ENCODE data around the gene ZNF439.
"Not testable (repeated sequence)": the region's sequence is repeated elsewhere in the genome, so short reads cannot be mapped to it uniquely, and the experiment has no call there.

ZNF439 gene

DNA sequence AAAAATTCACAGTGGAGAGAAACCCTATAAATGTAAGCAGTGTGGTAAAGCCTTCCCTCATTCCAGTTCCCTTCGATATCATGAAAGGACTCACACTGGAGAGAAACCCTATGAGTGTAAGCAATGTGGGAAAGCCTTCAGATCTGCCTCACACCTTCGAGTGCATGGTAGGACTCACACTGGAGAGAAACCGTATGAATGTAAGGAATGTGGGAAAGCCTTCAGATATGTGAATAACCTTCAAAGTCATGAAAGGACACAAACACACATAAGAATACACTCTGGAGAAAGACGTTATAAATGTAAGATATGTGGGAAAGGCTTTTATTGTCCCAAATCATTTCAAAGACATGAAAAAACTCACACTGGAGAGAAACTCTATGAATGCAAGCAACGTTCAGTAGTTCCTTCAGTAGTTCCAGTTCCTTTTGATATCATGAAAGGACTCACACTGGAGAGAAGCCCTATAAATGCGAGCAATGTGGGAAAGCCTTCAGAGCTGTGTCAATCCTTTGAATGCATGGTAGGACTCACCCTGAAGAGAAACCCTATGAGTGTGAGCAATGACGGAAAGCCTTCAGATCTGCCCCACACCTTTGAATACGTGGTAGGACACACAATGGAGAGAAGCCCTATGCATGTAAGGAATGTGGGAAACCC is 16.1 kb upstream of the ZNF439 start:
- DNase-seq (ENCODE audit: insufficient read length, low spot score) = no peak
- TF ChIP-seq SPI1 (IDR thresholded peaks at IDR 0.05; ENCODE audit: low read depth, low read length) = no peak
- no peak for TF ChIP-seq POLR2AphosphoS5 (IDR thresholded peaks at IDR 0.05; ENCODE audit: low read depth, low read length)
- no peak for TF ChIP-seq PAX5 (IDR thresholded peaks at IDR 0.05; ENCODE audit: insufficient read depth, low read length, severe bottlenecking)
- TF ChIP-seq TAF1 (IDR thresholded peaks at IDR 0.05; ENCODE audit: low read depth, low read length) = no peak
- no peak for FAIRE-seq

DNA sequence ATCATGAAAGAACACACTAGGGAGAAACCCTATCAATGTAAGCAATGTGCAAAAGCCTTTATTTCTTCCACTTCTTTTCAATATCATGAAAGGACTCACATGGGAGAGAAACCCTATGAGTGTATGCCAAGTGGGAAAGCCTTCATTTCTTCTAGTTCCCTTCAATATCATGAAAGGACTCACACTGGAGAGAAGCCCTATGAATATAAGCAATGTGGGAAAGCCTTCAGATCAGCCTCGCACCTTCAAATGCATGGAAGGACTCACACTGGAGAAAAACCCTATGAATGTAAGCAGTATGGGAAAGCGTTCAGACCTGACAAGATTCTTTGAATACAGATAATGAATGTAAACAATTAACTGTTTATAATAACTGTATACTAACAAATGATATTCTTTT is 15.0 kb upstream of the ZNF439 start:
- DNase-seq (ENCODE audit: insufficient read length, low spot score) (no peak), FAIRE-seq (no peak)
- TF ChIP-seq POLR2AphosphoS5 (IDR thresholded peaks at IDR 0.05; ENCODE audit: low read depth, low read length) (no peak), SPI1 (IDR thresholded peaks at IDR 0.05; ENCODE audit: low read depth, low read length) (no peak), PAX5 (IDR thresholded peaks at IDR 0.05; ENCODE audit: insufficient read depth, low read length, severe bottlenecking) (no peak), POU2F2 (IDR thresholded peaks at IDR 0.05; ENCODE audit: low read depth, low read length) (no peak), TAF1 (IDR thresholded peaks at IDR 0.05; ENCODE audit: low read depth, low read length) (no peak), POLR2A (IDR thresholded peaks at IDR 0.05; ENCODE audit: low read depth, low read length) (no peak)

DNA sequence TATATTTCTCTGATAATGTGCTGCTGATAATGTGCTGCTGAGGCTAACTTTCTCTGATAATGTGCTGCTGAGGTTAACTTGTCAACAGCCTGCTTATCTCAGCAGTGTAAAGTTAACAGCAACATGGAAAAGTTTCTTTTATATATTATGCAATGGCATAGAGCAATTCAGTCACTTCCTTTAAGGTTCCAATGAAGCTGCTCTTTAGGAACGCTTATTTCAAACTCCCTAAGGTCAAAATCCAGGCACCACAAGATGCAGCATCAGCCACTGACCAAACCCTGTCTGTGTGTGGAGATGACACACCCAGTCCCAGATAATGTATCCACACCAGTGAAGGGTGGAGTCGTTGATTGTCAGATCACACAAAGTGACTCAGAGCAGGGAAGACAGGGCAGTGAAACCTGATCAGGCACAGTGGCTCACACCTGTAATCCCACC is 12.9 kb upstream of the ZNF439 start:
- DNase-seq (ENCODE audit: insufficient read length, low spot score) = not testable (repeated sequence)

DNA sequence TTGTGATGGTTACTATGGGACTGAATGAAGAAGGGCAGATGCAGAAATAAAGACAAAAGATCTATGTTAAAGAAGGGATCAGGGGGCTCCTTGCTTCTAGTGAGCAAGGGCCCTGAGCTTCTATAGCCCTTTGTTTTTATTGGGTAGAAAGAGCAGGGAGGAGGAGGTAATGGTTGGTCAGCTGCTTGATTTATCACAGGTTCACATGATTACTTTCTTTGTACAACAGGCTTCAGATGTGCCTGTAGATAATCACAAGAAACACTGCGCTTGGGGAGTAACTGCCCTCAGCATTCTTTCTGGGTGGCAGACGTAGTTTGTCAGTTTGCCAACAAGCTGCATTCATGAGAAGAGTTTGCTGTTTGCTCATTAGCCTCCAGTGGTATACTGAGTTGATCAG is 4.8 kb upstream of the ZNF439 start:
- no peak for DNase-seq (ENCODE audit: insufficient read length, low spot score)
- no peak for FAIRE-seq
- TF ChIP-seq TAF1 (IDR thresholded peaks at IDR 0.05; ENCODE audit: low read depth, low read length) = no peak
- TF ChIP-seq SPI1 (IDR thresholded peaks at IDR 0.05; ENCODE audit: low read depth, low read length) = no peak
- TF ChIP-seq POLR2AphosphoS5 (IDR thresholded peaks at IDR 0.05; ENCODE audit: low read depth, low read length) = no peak

More for the DNA sequence above, 12.9 kb upstream of the ZNF439 start:
- not testable (repeated sequence) for FAIRE-seq

DNA sequence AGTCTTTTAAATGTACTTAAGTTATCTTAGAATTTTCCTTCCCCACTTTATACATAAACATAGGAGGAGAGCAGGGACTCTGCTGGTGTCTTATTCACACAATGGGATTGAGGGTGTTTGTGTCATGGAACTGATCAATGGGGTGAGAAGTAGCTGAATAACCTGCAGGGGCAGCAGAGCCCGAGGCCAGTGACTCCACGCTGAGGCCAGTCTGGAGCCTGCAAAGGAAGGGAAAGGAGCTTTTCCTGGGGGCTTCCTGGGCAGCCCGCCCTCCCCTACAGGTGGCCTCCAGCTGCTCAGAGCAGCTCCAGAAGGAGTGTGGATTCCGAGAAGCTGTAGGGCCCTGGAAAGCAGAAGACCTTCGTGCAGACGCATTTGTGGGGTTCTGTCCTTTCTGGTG is 911 bp upstream of the ZNF439 start:
- not testable (repeated sequence) for DNase-seq (ENCODE audit: insufficient read length, low spot score); FAIRE-seq

DNA sequence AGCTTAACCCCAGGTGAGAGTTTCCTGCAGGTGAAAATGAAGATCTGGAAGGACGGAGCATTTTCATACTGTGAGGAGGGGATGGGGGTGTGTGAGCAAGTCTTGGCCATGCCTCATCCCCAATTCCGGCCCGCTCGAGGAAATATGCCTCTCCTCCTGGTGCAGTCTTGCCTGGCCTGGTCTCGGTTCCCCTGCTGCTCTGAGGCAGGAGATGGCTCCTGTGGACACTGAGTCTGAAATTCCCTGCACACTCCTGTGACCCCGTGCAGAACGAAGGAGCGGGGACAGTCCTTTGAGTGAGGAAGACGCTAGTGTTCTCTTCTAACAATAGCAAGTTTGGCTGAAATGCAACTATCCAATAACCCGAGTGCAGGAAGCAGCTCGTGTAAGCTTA is 329 bp upstream of the ZNF439 start:
- FAIRE-seq (no peak), DNase-seq (ENCODE audit: insufficient read length, low spot score) (no peak)
- TF ChIP-seq POLR2AphosphoS5 (IDR thresholded peaks at IDR 0.05; ENCODE audit: low read depth, low read length) (no peak), SPI1 (IDR thresholded peaks at IDR 0.05; ENCODE audit: low read depth, low read length) (no peak), POLR2A (IDR thresholded peaks at IDR 0.05; ENCODE audit: low read depth, low read length) (no peak), PAX5 (IDR thresholded peaks at IDR 0.05; ENCODE audit: insufficient read depth, low read length, severe bottlenecking) (no peak), TAF1 (IDR thresholded peaks at IDR 0.05; ENCODE audit: low read depth, low read length) (no peak), POU2F2 (IDR thresholded peaks at IDR 0.05; ENCODE audit: low read depth, low read length) (no peak)

DNA sequence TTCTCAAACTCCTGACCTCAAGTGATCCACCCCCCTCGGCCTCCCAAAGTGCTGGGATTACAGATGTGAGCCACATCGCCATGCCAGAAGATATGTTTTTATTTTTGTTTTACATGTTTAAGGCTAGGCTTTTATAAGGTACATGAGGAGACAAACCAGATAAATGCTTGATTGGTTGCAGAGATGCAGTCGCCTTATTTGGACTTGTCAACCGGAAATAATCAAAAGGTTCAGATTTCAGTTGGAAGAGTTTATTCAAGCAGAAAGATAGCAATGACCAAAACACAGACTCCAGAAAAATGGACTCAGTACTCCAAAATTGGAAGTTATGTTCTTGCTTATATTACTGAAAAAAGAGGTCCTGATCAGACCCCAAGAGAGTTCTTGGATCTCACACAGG is 1.8 kb downstream of the ZNF439 start:
- not testable (repeated sequence) for DNase-seq (ENCODE audit: insufficient read length, low spot score); FAIRE-seq

DNA sequence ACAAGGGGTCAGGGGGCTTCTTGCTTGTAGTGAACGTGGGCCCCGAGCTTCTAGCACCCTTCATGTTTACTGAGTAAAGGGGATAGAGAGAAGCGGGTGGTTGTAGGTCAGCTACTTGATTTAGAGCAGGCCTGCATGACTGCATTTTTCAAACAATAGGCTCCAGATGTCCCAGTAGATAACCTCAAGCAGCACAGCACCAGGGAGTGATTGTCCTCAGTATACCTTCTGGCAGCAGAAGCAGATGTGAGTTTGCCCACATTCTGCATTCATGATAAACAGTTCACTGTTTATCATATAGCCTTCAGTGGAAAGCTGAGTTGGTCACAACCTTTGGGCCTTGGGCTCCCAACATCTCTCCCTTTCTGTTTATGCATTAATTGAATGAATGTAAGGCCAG is 4.8 kb downstream of the ZNF439 start:
- DNase-seq (ENCODE audit: insufficient read length, low spot score) (no peak), FAIRE-seq (no peak)

DNA sequence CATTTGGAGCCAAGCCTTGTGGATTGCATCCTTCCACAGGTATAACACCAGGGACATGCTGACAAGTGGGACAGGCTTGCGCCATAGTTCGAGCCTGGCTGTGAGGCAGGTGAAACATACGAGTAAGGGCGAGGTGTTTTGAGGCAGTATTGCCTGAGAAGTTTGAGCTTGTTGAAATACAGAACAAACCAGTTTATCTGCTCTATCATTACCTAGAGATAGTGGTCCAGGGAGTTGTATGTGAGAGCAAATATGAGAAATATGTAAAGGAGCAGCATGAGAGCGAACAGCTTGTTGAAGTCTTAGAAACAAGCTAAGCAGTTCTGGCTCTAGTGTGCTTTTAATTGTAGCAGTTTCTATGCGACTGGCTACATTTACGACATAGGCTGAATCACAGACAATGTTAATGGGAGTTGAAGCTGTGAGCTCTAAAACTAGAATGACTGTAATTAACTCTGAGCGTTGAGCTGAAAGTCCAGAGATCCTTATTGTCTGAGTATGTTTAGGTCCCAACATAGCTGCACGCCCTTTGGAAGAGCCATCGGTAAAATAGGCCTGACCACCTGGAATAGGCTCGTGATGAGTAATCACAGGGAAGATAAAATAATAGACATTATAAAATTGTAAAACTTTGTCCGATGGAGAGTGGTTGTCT is 8.2 kb downstream of the ZNF439 start:
- no peak for FAIRE-seq
- no peak for TF ChIP-seq POU2F2 (IDR thresholded peaks at IDR 0.05; ENCODE audit: low read depth, low read length)
- TF ChIP-seq POLR2AphosphoS5 (IDR thresholded peaks at IDR 0.05; ENCODE audit: low read depth, low read length) = no peak
- TF ChIP-seq PAX5 (IDR thresholded peaks at IDR 0.05; ENCODE audit: insufficient read depth, low read length, severe bottlenecking) = no peak
- TF ChIP-seq SPI1 (IDR thresholded peaks at IDR 0.05; ENCODE audit: low read depth, low read length) = no peak
- no peak for TF ChIP-seq TAF1 (IDR thresholded peaks at IDR 0.05; ENCODE audit: low read depth, low read length)
- no peak for TF ChIP-seq POLR2A (IDR thresholded peaks at IDR 0.05; ENCODE audit: low read depth, low read length)
- DNase-seq (ENCODE audit: insufficient read length, low spot score) = no peak

More for the DNA sequence above, 4.8 kb downstream of the ZNF439 start:
- no peak for TF ChIP-seq POLR2AphosphoS5 (IDR thresholded peaks at IDR 0.05; ENCODE audit: low read depth, low read length)
- TF ChIP-seq TAF1 (IDR thresholded peaks at IDR 0.05; ENCODE audit: low read depth, low read length) = no peak
- no peak for TF ChIP-seq POU2F2 (IDR thresholded peaks at IDR 0.05; ENCODE audit: low read depth, low read length)
- TF ChIP-seq POLR2A (IDR thresholded peaks at IDR 0.05; ENCODE audit: low read depth, low read length) = no peak
- no peak for TF ChIP-seq SPI1 (IDR thresholded peaks at IDR 0.05; ENCODE audit: low read depth, low read length)
- no peak for TF ChIP-seq PAX5 (IDR thresholded peaks at IDR 0.05; ENCODE audit: insufficient read depth, low read length, severe bottlenecking)

DNA sequence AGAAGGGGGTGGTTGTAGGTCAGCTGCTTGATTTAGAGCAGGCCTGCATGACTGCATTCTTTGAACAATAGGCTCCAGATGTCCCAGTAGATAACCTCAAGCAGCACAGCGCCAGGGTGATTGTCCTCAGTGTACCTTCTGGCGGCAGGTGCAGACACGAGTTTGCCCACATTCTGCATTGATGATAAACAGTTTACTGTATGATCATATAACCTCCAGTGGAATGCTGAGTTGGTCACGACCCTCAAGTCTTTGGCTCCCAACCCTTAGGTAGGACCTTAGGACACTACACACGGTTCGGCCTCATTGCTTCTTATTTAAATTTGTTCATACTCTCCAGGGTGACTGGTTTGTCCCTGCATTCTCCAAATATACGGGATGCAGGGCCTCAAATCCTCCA is 12.2 kb downstream of the ZNF439 start:
- DNase-seq (ENCODE audit: insufficient read length, low spot score) (no peak), FAIRE-seq (no peak)
- no peak for TF ChIP-seq POLR2AphosphoS5 (IDR thresholded peaks at IDR 0.05; ENCODE audit: low read depth, low read length)

DNA sequence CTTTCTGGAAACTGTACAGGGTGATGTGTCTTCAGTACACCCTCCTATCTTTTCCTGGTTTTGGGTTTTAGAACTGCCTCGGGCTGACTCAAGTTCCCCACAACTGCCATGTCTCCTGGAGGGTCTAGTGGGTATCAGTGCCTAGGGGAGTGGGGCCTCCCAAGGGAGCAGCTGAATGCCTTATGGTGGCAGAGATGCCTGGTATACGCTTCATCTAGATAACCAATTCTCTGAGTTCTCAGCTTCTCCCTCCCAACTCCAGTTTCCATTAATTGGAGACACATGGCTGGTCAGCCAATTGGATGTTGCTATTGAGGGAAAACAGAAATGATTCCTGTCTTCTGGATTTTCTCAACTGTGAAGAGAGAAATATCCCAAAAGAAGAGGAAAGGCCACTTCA is 12.8 kb downstream of the ZNF439 start:
- FAIRE-seq = no peak
- no peak for DNase-seq (ENCODE audit: insufficient read length, low spot score)
- TF ChIP-seq SPI1 (IDR thresholded peaks at IDR 0.05; ENCODE audit: low read depth, low read length) (no peak), PAX5 (IDR thresholded peaks at IDR 0.05; ENCODE audit: insufficient read depth, low read length, severe bottlenecking) (no peak), POLR2AphosphoS5 (IDR thresholded peaks at IDR 0.05; ENCODE audit: low read depth, low read length) (no peak), POLR2A (IDR thresholded peaks at IDR 0.05; ENCODE audit: low read depth, low read length) (no peak), TAF1 (IDR thresholded peaks at IDR 0.05; ENCODE audit: low read depth, low read length) (no peak), POU2F2 (IDR thresholded peaks at IDR 0.05; ENCODE audit: low read depth, low read length) (no peak)

DNA sequence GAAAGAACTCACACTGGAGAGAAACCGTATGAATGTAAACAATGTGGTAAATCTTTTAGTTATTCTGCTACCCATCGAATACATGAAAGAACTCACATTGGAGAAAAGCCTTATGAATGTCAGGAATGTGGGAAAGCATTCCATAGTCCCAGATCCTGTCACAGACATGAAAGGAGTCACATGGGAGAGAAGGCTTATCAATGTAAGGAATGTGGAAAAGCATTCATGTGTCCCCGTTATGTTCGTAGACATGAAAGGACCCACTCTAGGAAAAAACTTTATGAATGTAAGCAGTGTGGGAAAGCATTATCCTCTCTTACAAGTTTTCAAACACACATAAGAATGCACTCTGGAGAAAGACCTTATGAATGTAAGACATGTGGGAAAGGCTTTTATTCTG is 19.2 kb downstream of the ZNF439 start:
- not testable (repeated sequence) for DNase-seq (ENCODE audit: insufficient read length, low spot score); FAIRE-seq
